Measurements from ENCODE around the gene NAXD.
"Not testable (repeated sequence)": the region's sequence is repeated elsewhere in the genome, so short reads cannot be mapped to it uniquely, and the experiment has no call there.

The NAXD gene

GRCh38 chr13:110628477-110628793 lies 13.1 kb downstream of the NAXD start:
- H3K27ac Mint-ChIP-seq: no peak overlapping the region
- no peak for ATAC-seq (ENCODE audit: low read depth)
- peaks cover 28% of the 10 kb centered on the region for H3K36me3 Mint-ChIP-seq
- H3K4me1 Mint-ChIP-seq: peaks cover 12% of the 10 kb centered on the region
- no peaks in the 10 kb centered on the region for H3K9me3 Mint-ChIP-seq
- no peak for DNase-seq (ENCODE audit: low spot score in 2 of 2)
- no peaks in the 10 kb centered on the region for H3K27me3 Mint-ChIP-seq
- no peak overlapping the region for H3K4me3 Mint-ChIP-seq

DNA sequence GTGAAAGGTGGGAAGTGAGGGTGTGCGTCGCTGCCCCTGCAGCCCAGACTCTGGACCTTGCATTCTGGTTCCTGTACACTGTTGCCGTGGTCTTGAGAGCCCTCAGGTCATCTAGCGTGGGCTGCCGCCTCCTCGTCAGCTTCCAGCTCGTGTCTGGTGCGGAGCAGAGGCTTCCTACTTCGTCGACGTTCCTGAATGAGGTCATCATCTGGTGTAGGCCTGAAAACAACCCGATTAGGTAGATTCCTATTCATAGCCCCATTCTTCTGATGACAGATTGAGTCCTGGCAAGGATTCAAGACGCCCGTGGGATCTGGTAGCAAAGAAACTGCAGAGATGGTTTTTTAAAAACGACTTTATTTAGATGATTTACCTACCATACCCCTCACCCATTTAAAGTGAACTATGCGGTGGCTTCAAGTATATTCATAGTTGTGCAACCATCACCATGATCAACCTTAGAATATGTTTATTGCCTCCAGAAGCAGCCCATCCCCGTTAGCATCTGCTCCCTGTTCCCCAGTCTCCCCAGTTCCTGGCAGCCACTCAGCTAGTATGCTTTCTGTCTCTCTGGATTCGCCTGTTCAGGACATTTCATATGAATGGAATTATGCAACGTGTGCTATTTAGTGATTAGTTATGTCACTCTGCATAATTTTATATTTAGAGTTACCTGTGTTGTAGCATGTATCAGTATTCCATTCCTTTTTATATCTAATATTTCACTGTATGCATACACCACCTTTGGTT lies 13.8 kb downstream of the NAXD start:
- Mint-ChIP-seq H3K27me3 (no peaks in the 10 kb centered on the region), H3K4me3 (no peak overlapping the region), H3K4me1 (peaks cover 12% of the 10 kb centered on the region), H3K9me3 (no peaks in the 10 kb centered on the region), H3K27ac (no peak overlapping the region), H3K36me3 (peaks cover 28% of the 10 kb centered on the region)
- ATAC-seq (ENCODE audit: low read depth) (no peak), DNase-seq (ENCODE audit: low spot score in 2 of 2) (no peak)

GRCh38 chr13:110629735-110630134 lies 14.4 kb downstream of the NAXD start:
- peaks cover 12% of the 10 kb centered on the region for H3K4me1 Mint-ChIP-seq
- no peaks in the 10 kb centered on the region for H3K27me3 Mint-ChIP-seq
- ATAC-seq (ENCODE audit: low read depth) (no peak), DNase-seq (ENCODE audit: low spot score in 2 of 2) (no peak)
- H3K9me3 Mint-ChIP-seq: no peaks in the 10 kb centered on the region
- peaks cover 28% of the 10 kb centered on the region for H3K36me3 Mint-ChIP-seq
- H3K4me3 Mint-ChIP-seq: no peak overlapping the region
- peak overlapping the region; percentile 14 for H3K27ac Mint-ChIP-seq

GRCh38 chr13:110630566-110631119 lies 15.3 kb downstream of the NAXD start:
- DNase-seq (ENCODE audit: low spot score in 2 of 2) (no peak), ATAC-seq (ENCODE audit: low read depth) (no peak)
- no peaks in the 10 kb centered on the region for H3K27me3 Mint-ChIP-seq
- no peak overlapping the region for H3K27ac Mint-ChIP-seq
- peaks cover 30% of the 10 kb centered on the region for H3K36me3 Mint-ChIP-seq
- peaks cover 11% of the 10 kb centered on the region for H3K4me1 Mint-ChIP-seq
- H3K4me3 Mint-ChIP-seq: no peak overlapping the region
- H3K9me3 Mint-ChIP-seq: no peaks in the 10 kb centered on the region

GRCh38 chr13:110632255-110632654 lies 16.9 kb downstream of the NAXD start:
- ATAC-seq (ENCODE audit: low read depth); H3K27ac Mint-ChIP-seq; H3K9me3 Mint-ChIP-seq; H3K4me3 Mint-ChIP-seq; H3K4me1 Mint-ChIP-seq; H3K27me3 Mint-ChIP-seq; DNase-seq (ENCODE audit: low spot score in 2 of 2): not testable (repeated sequence)
- peaks cover 26% of the 10 kb centered on the region for H3K36me3 Mint-ChIP-seq

DNA sequence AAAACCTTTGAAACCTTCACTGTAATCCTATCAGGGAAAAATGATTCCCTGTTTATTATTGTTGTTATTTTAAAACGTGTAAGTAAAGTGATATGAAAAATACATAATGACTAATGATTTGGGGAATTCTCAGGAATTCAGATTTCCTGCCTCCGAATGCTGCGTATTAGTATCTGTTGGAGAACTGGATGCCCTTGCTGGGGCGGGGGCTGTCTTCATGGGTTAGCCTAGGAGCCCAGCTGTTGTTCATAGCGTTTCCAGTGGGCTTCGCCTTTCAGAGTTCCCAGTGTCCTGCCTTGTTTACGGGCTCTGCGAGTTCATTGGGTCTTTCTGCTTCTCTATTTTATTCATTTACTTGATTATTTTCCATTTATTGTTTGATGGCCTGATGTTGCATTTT lies 18.4 kb downstream of the NAXD start:
- Mint-ChIP-seq H3K36me3 (peaks cover 20% of the 10 kb centered on the region), H3K27me3 (no peaks in the 10 kb centered on the region), H3K27ac (no peak overlapping the region), H3K9me3 (no peaks in the 10 kb centered on the region), H3K4me1 (peaks cover 3% of the 10 kb centered on the region), H3K4me3 (no peak overlapping the region)
- no peak for DNase-seq (ENCODE audit: low spot score in 2 of 2)
- ATAC-seq (ENCODE audit: low read depth): no peak

GRCh38 chr13:110634558-110634957 lies 19.2 kb downstream of the NAXD start:
- Mint-ChIP-seq H3K27me3 (no peaks in the 10 kb centered on the region), H3K4me1 (peaks cover 3% of the 10 kb centered on the region), H3K4me3 (no peak overlapping the region), H3K27ac (no peak overlapping the region), H3K36me3 (peaks cover 25% of the 10 kb centered on the region), H3K9me3 (no peaks in the 10 kb centered on the region)
- DNase-seq (ENCODE audit: low spot score in 2 of 2) (no peak), ATAC-seq (ENCODE audit: low read depth) (no peak)

GRCh38 chr13:110635405-110636002 lies 20.2 kb downstream of the NAXD start:
- ATAC-seq (ENCODE audit: low read depth) (no peak), DNase-seq (ENCODE audit: low spot score in 2 of 2) (no peak)
- Mint-ChIP-seq H3K36me3 (peaks cover 21% of the 10 kb centered on the region), H3K27ac (no peak overlapping the region), H3K9me3 (no peaks in the 10 kb centered on the region), H3K27me3 (no peaks in the 10 kb centered on the region), H3K4me1 (peaks cover 3% of the 10 kb centered on the region), H3K4me3 (no peak overlapping the region)

DNA sequence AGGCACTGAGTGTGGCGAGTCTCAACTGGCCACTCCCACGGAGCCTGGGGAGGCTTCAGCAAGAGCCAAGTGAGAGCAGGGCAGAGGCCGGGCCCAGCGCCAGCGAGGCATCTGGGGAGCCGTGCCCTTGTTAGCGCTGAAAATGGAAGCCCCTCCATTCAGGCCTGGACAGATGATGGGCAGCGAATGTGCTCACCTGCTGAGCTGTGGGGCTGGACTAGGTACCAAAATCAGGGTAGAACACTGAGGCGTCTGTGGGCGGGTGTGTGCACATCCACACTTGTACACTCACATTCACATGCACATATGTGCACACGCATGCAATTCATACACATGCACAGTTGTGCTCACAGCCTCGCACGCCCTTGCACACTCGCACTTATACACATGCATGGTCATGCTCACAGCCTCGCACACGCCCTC lies 20.7 kb downstream of the NAXD start:
- Mint-ChIP-seq H3K36me3 (peaks cover 19% of the 10 kb centered on the region), H3K27me3 (no peaks in the 10 kb centered on the region), H3K27ac (no peak overlapping the region), H3K4me3 (no peak overlapping the region), H3K9me3 (no peaks in the 10 kb centered on the region), H3K4me1 (no peaks in the 10 kb centered on the region)
- DNase-seq (ENCODE audit: low spot score in 2 of 2): no peak
- ATAC-seq (ENCODE audit: low read depth): no peak

DNA sequence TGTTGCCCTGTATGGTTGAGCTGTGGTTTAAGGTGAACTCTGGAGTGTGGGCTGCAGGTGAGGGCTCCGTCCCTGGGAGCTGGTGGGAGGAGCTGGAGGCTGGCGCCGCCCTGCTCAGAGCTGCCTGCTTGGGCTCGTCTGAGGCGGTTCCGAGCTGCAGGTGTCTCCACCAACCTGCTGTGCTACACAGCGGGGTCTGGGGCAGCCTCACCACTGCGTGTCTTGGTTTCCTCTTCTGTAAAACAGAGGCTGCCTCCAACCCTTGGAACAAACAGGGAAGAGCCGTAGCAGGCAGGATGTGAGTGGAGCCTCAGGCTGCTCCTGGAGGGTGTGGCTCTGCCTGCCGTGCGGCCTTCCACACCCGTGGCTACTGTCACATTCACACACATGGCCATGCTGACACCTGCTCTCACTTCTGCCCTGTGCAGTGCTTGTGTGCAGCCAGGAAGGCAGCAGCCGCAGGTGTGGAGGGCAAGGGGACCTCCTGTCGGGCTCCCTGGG lies 21.4 kb downstream of the NAXD start:
- ATAC-seq (ENCODE audit: low read depth) (no peak), DNase-seq (ENCODE audit: low spot score in 2 of 2) (no peak)
- Mint-ChIP-seq H3K27ac (no peak overlapping the region), H3K9me3 (no peaks in the 10 kb centered on the region), H3K4me3 (no peak overlapping the region), H3K27me3 (no peaks in the 10 kb centered on the region), H3K4me1 (no peaks in the 10 kb centered on the region), H3K36me3 (peaks cover 19% of the 10 kb centered on the region)

- Mint-ChIP-seq H3K36me3 (peaks cover 16% of the 10 kb centered on the region), H3K4me3 (no peak overlapping the region), H3K27me3 (no peaks in the 10 kb centered on the region), H3K27ac (no peak overlapping the region), H3K4me1 (no peaks in the 10 kb centered on the region), H3K9me3 (no peaks in the 10 kb centered on the region)
- ATAC-seq (ENCODE audit: low read depth) (no peak), DNase-seq (ENCODE audit: low spot score in 2 of 2) (no peak)
Observed at GRCh38 chr13:110637275-110637674, 21.9 kb downstream of the NAXD start.

GRCh38 chr13:110637747-110638146 lies 22.4 kb downstream of the NAXD start:
- H3K27me3 Mint-ChIP-seq: no peaks in the 10 kb centered on the region
- ATAC-seq (ENCODE audit: low read depth) (no peak), DNase-seq (ENCODE audit: low spot score in 2 of 2) (no peak)
- H3K27ac Mint-ChIP-seq: no peak overlapping the region
- no peaks in the 10 kb centered on the region for H3K9me3 Mint-ChIP-seq
- peaks cover 16% of the 10 kb centered on the region for H3K36me3 Mint-ChIP-seq
- H3K4me1 Mint-ChIP-seq: no peaks in the 10 kb centered on the region
- no peak overlapping the region for H3K4me3 Mint-ChIP-seq

- Mint-ChIP-seq H3K27me3 (no peaks in the 10 kb centered on the region), H3K4me1 (no peaks in the 10 kb centered on the region), H3K9me3 (no peaks in the 10 kb centered on the region), H3K4me3 (no peak overlapping the region), H3K27ac (no peak overlapping the region), H3K36me3 (peaks cover 18% of the 10 kb centered on the region)
- DNase-seq (ENCODE audit: low spot score in 2 of 2): no peak
- ATAC-seq (ENCODE audit: low read depth): no peak
Observed at GRCh38 chr13:110638257-110638656, 22.9 kb downstream of the NAXD start.

GRCh38 chr13:110638814-110639806 lies 23.8 kb downstream of the NAXD start:
- Mint-ChIP-seq H3K36me3 (peaks cover 23% of the 10 kb centered on the region), H3K9me3 (no peaks in the 10 kb centered on the region), H3K4me1 (peaks cover 3% of the 10 kb centered on the region), H3K4me3 (no peak overlapping the region), H3K27ac (peak overlapping the region; percentile 68), H3K27me3 (no peaks in the 10 kb centered on the region)
- ATAC-seq (ENCODE audit: low read depth): no peak
- DNase-seq (ENCODE audit: low spot score in 2 of 2): no peak

Data from memory B cell (primary cell).